ENCODE results near the gene DNAAF8. TPM values are rescaled to one million over a fixed set of nuclear protein-coding genes. Genes with fewer than 3 reads are reported as not detected.

The DNAAF8 gene
- total and polyA plus RNA-seq, 7 donors, result 0.14 to 1.2 (median 0.60) TPM

DNA sequence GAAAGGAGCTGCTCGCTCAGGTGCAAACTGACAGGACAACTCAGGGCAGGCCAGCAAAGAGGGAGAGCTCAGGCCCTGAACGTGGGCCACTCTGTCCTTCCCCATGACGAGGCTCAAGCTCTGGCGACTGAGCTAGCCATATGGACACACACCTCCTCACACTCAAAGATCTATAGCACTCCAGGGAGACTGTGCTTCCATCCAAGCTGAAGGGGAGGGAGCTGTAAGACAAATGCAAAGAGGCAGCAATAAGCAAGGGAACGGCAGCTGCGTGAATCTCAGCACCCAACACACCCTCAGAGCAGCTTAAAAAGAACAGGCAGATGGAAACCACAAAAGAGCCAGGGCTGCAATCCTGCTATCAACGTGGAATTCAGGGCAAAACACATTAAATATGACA lies 27.5 kb upstream of the DNAAF8 start:
- intact Hi-C loops (cut with DNase I), result no loop called here
- Histone ChIP-seq H3K27ac (no peak overlapping the region), H3K36me3 (peaks cover 13 to 74% (median 26%) of the 10 kb centered on the region in 4 donors), H3K27me3 (no peaks in the 10 kb centered on the region), H3K4me1 (no peaks in the 10 kb centered on the region), H3K9me3 (no peaks in the 10 kb centered on the region), H3K4me3 (no peak overlapping the region)
- TF ChIP-seq, protein P1, sequence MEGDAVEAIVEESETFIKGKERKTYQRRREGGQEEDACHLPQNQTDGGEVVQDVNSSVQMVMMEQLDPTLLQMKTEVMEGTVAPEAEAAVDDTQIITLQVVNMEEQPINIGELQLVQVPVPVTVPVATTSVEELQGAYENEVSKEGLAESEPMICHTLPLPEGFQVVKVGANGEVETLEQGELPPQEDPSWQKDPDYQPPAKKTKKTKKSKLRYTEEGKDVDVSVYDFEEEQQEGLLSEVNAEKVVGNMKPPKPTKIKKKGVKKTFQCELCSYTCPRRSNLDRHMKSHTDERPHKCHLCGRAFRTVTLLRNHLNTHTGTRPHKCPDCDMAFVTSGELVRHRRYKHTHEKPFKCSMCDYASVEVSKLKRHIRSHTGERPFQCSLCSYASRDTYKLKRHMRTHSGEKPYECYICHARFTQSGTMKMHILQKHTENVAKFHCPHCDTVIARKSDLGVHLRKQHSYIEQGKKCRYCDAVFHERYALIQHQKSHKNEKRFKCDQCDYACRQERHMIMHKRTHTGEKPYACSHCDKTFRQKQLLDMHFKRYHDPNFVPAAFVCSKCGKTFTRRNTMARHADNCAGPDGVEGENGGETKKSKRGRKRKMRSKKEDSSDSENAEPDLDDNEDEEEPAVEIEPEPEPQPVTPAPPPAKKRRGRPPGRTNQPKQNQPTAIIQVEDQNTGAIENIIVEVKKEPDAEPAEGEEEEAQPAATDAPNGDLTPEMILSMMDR (IDR thresholded peaks at IDR 0.05), result no peak
- TF ChIP-seq EP300 (IDR thresholded peaks at IDR 0.05) (no peak), POLR2AphosphoS5 (IDR thresholded peaks at IDR 0.05) (no peak), POLR2A (IDR thresholded peaks at IDR 0.05) (no peak)
- DNase-seq, result no peak
- WGBS, 2 donors, result 89 to 94% methylated on average over 7 of the region's 7 CpGs

GRCh38 chr16:4709481-4709880 lies 24.9 kb upstream of the DNAAF8 start:
- WGBS, 2 donors, result 94 to 95% methylated on average over 4 of the region's 4 CpGs
- intact Hi-C loops (cut with DNase I), result no loop called here
- Histone ChIP-seq H3K4me1 (no peaks in the 10 kb centered on the region), H3K27ac (no peak overlapping the region), H3K4me3 (no peak overlapping the region), H3K27me3 (no peaks in the 10 kb centered on the region), H3K9me3 (no peaks in the 10 kb centered on the region), H3K36me3 (peaks cover 5 to 71% (median 19%) of the 10 kb centered on the region in 4 donors)
- TF ChIP-seq POLR2A (IDR thresholded peaks at IDR 0.05) (no peak), POLR2AphosphoS5 (IDR thresholded peaks at IDR 0.05) (no peak), EP300 (IDR thresholded peaks at IDR 0.05) (no peak)
- TF ChIP-seq, protein P1 (IDR thresholded peaks at IDR 0.05), result no peak
- DNase-seq, result no peak

DNA sequence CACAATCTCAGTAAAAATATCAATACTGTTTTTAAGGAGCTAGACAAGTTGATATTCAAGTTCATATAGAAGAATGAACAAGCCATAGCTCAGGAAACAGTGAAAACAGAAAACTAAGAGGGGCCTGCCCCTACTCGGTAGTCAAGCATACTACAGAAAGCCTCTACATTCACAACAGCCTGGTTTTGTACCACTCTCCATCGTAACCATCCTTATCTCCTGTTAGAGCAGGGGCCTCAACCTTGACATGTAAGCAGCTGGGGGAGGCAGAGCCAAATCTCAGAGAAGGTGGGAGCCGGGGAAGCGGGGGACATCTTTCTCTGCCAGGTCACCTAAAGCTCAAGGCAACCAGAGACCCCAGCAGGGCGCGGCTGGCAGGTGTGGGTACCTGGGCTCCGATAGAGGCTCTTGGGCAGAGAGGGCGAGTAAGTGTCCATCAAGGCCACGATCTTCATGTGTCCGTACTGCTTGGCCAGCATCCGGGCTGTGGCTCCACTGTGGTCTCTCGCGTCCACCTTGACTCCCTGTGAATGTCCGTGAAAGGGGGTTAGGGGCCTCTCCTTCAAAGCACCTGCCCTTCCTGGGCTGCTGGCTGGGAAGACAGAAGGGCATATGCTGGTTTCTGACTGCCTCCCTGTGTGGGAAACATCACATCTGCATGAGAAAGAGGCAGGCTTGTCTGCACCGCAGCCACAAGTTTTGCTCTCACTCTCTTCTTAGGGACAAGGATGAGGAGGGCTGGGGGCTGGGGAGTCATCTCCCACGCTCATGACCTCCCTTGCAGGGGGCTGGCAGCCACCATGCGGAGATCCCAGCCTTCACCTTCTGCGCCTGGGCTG lies 20.5 kb upstream of the DNAAF8 start:
- no peak overlapping the region for H3K4me3 ChIP-seq
- no peaks in the 10 kb centered on the region for H3K4me1 ChIP-seq
- H3K9me3 ChIP-seq, result no peaks in the 10 kb centered on the region
- no peak for DNase-seq
- intact Hi-C loops (cut with DNase I), result no loop called here
- H3K27me3 ChIP-seq, result no peaks in the 10 kb centered on the region
- WGBS, 2 donors, result 92 to 94% methylated on average over 18 of the region's 18 CpGs
- TF ChIP-seq, protein P1 (IDR thresholded peaks at IDR 0.05), result no peak
- no peak for TF ChIP-seq POLR2AphosphoS5 (IDR thresholded peaks at IDR 0.05)
- TF ChIP-seq POLR2A (IDR thresholded peaks at IDR 0.05), result no peak
- TF ChIP-seq EP300 (IDR thresholded peaks at IDR 0.05), result no peak
- H3K27ac ChIP-seq, result no peak overlapping the region
- H3K36me3 ChIP-seq, result peaks cover 0 to 70% (median 8%) of the 10 kb centered on the region in 4 donors

DNA sequence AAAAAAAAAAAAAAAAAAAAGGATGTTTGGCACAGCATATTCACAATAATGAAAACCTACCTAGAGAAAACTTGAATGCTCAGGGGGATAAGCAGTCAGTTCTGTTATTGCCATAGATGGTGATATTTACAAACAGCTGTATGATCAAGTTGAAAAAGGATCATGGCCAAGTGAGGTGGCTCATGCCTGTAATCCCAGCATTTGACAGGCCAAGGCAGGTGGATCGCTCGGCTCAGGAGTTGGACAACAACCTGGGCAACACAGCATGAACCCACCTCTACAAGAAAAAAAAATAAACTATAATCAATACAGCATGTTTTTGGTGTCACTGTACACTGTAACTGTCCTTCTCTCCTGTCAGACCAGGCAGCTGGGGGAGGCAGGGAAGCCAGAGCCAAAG lies 19.3 kb upstream of the DNAAF8 start:
- no peak overlapping the region for H3K27ac ChIP-seq
- peaks cover 0 to 68% (median 7%) of the 10 kb centered on the region in 4 donors for H3K36me3 ChIP-seq
- H3K9me3 ChIP-seq, result no peaks in the 10 kb centered on the region
- intact Hi-C loops (cut with DNase I), result no loop called here
- 89 to 96% methylated on average over 2 of the region's 2 CpGs for WGBS, 2 donors
- H3K4me1 ChIP-seq, result no peaks in the 10 kb centered on the region
- no peak overlapping the region for H3K4me3 ChIP-seq
- no peak for DNase-seq
- no peaks in the 10 kb centered on the region for H3K27me3 ChIP-seq
- TF ChIP-seq, protein P1 (IDR thresholded peaks at IDR 0.05), result no peak
- TF ChIP-seq POLR2AphosphoS5 (IDR thresholded peaks at IDR 0.05), result no peak
- no peak for TF ChIP-seq EP300 (IDR thresholded peaks at IDR 0.05)
- no peak for TF ChIP-seq POLR2A (IDR thresholded peaks at IDR 0.05)
